ENCODE data around the gene BMP4. TPM values are rescaled to one million over a fixed set of nuclear protein-coding genes. Genes with fewer than 3 reads are reported as not detected.

The BMP4 gene
- total RNA-seq, 3 donors from 2014 or later = 17.0 to 51.8 (median 17.7) TPM

- intact Hi-C loops (cut with DNase I; ENCODE audit: low total_unique reads) = no loop called here
- Histone ChIP-seq H3K27ac (no peak overlapping the region), H3K4me1 (no peaks in the 10 kb centered on the region), H3K27me3 (no peaks in the 10 kb centered on the region), H3K4me3 (no peak overlapping the region), H3K36me3 (no peaks in the 10 kb centered on the region), H3K9me3 (no peaks in the 10 kb centered on the region)
- TF ChIP-seq, protein P1, sequence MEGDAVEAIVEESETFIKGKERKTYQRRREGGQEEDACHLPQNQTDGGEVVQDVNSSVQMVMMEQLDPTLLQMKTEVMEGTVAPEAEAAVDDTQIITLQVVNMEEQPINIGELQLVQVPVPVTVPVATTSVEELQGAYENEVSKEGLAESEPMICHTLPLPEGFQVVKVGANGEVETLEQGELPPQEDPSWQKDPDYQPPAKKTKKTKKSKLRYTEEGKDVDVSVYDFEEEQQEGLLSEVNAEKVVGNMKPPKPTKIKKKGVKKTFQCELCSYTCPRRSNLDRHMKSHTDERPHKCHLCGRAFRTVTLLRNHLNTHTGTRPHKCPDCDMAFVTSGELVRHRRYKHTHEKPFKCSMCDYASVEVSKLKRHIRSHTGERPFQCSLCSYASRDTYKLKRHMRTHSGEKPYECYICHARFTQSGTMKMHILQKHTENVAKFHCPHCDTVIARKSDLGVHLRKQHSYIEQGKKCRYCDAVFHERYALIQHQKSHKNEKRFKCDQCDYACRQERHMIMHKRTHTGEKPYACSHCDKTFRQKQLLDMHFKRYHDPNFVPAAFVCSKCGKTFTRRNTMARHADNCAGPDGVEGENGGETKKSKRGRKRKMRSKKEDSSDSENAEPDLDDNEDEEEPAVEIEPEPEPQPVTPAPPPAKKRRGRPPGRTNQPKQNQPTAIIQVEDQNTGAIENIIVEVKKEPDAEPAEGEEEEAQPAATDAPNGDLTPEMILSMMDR (IDR thresholded peaks at IDR 0.05) = no peak
- TF ChIP-seq POLR2A (IDR thresholded peaks at IDR 0.05) (no peak), POLR2AphosphoS5 (IDR thresholded peaks at IDR 0.05) (no peak)
- no peak for DNase-seq (ENCODE audit: low spot score in 2 of 2)
Measured at GRCh38 chr14:53915364-53916014, 41.1 kb downstream of the BMP4 start.

GRCh38 chr14:53912021-53912420 lies 44.6 kb downstream of the BMP4 start:
- no peak for TF ChIP-seq POLR2A (IDR thresholded peaks at IDR 0.05)
- Histone ChIP-seq H3K4me3 (no peak overlapping the region), H3K36me3 (no peaks in the 10 kb centered on the region), H3K27me3 (no peaks in the 10 kb centered on the region), H3K27ac (no peak overlapping the region), H3K4me1 (no peaks in the 10 kb centered on the region), H3K9me3 (no peaks in the 10 kb centered on the region)
- no peak for DNase-seq (ENCODE audit: low spot score in 2 of 2)
- intact Hi-C loops (cut with DNase I; ENCODE audit: low total_unique reads) = no loop called here

DNA sequence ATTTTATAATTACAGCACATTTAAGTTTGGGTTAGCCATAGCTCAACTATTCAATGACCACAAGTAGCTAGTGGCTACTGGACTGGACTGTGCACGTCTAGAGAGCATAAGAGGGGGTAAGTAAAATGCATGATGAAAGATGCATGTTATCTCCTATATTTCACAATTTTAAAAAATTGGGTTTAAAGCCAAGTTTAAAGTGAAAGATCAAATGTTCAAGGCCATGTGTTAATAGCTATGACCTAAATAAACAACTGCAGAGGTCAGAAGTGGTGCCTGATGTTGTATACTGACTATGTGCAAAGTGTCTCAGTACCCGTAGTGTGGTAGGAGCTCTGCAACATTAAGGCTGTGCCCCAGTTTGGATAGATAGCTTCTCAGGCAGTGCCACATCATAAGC lies 48.2 kb downstream of the BMP4 start:
- Histone ChIP-seq H3K36me3 (no peaks in the 10 kb centered on the region), H3K27me3 (no peaks in the 10 kb centered on the region), H3K27ac (no peak overlapping the region), H3K9me3 (peaks cover 5 to 16% of the 10 kb centered on the region in 2 donors), H3K4me3 (no peak overlapping the region), H3K4me1 (no peaks in the 10 kb centered on the region)
- intact Hi-C loops (cut with DNase I; ENCODE audit: low total_unique reads) = no loop called here
- TF ChIP-seq, protein P1 (IDR thresholded peaks at IDR 0.05) = no peak
- no peak for TF ChIP-seq POLR2AphosphoS5 (IDR thresholded peaks at IDR 0.05)
- no peak for TF ChIP-seq POLR2A (IDR thresholded peaks at IDR 0.05)
- no peak for DNase-seq (ENCODE audit: low spot score in 2 of 2)

- Histone ChIP-seq H3K4me3 (no peak overlapping the region), H3K27ac (no peak overlapping the region), H3K36me3 (no peaks in the 10 kb centered on the region), H3K27me3 (no peaks in the 10 kb centered on the region), H3K9me3 (peaks cover 5 to 16% of the 10 kb centered on the region in 2 donors), H3K4me1 (no peaks in the 10 kb centered on the region)
- intact Hi-C loops (cut with DNase I; ENCODE audit: low total_unique reads) = no loop called here
- no peak for DNase-seq (ENCODE audit: low spot score in 2 of 2)
- TF ChIP-seq POLR2A (IDR thresholded peaks at IDR 0.05) (no peak), POLR2AphosphoS5 (IDR thresholded peaks at IDR 0.05) (no peak)
- TF ChIP-seq, protein P1 (IDR thresholded peaks at IDR 0.05) = no peak
Measured at GRCh38 chr14:53902307-53902706, 54.3 kb downstream of the BMP4 start.

- Histone ChIP-seq H3K36me3 (no peaks in the 10 kb centered on the region), H3K9me3 (peaks cover 5 to 7% of the 10 kb centered on the region in 2 donors), H3K4me3 (no peak overlapping the region), H3K27ac (no peak overlapping the region), H3K4me1 (no peaks in the 10 kb centered on the region), H3K27me3 (no peaks in the 10 kb centered on the region)
- TF ChIP-seq POLR2AphosphoS5 (IDR thresholded peaks at IDR 0.05) = peak in 2 of 3 donors; percentile 82 to 85
- TF ChIP-seq, protein P1 (IDR thresholded peaks at IDR 0.05) = no peak
- intact Hi-C loops (cut with DNase I; ENCODE audit: low total_unique reads) = no loop called here
- no peak for DNase-seq (ENCODE audit: low spot score in 2 of 2)
Measured at GRCh38 chr14:53900499-53900898, 56.1 kb downstream of the BMP4 start.

All from breast epithelium (tissue), 4 donors.